ENCODE measurements around the gene TRIM44. TPM values are rescaled to one million over a fixed set of nuclear protein-coding genes. Genes with fewer than 3 reads are reported as not detected.

Gene TRIM44
- total and polyA plus RNA-seq, 8 donors, result 5.1 to 65.3 (median 19.1) TPM

GRCh38 chr11:35619855-35620640 lies 42.5 kb upstream of the TRIM44 start:
- H3K36me3 ChIP-seq, result no peaks in the 10 kb centered on the region
- H3K4me1 ChIP-seq, result peaks cover 17 to 49% (median 38%) of the 10 kb centered on the region in 4 donors
- intact Hi-C loops (cut with DNase I; ENCODE audit: low total_unique reads), result loop anchor here (5.0 to 10.0 kb wide), 3 partner anchors 195 to 647 kb away; no protein-coding TSS in a partner anchor
- 6 to 9% (median 8%) methylated on average over 26 to 33 of the region's 33 CpGs for WGBS, 5 donors
- H3K4me3 ChIP-seq, result peak overlapping the region; percentile 60 to 77 (median 63)
- H3K9me3 ChIP-seq, result no peaks in the 10 kb centered on the region
- no peak for TF ChIP-seq POLR2AphosphoS5 (IDR thresholded peaks at IDR 0.05)
- TF ChIP-seq EP300 (IDR thresholded peaks at IDR 0.05), result no peak
- TF ChIP-seq POLR2A (IDR thresholded peaks at IDR 0.05), result no peak
- TF ChIP-seq, protein P1, sequence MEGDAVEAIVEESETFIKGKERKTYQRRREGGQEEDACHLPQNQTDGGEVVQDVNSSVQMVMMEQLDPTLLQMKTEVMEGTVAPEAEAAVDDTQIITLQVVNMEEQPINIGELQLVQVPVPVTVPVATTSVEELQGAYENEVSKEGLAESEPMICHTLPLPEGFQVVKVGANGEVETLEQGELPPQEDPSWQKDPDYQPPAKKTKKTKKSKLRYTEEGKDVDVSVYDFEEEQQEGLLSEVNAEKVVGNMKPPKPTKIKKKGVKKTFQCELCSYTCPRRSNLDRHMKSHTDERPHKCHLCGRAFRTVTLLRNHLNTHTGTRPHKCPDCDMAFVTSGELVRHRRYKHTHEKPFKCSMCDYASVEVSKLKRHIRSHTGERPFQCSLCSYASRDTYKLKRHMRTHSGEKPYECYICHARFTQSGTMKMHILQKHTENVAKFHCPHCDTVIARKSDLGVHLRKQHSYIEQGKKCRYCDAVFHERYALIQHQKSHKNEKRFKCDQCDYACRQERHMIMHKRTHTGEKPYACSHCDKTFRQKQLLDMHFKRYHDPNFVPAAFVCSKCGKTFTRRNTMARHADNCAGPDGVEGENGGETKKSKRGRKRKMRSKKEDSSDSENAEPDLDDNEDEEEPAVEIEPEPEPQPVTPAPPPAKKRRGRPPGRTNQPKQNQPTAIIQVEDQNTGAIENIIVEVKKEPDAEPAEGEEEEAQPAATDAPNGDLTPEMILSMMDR (IDR thresholded peaks at IDR 0.05), result no peak
- peaks cover 0 to 81% (median 49%) of the 10 kb centered on the region in 3 donors for H3K27me3 ChIP-seq
- H3K27ac ChIP-seq, result peak overlapping the region in 2 of 5 donors; percentile 80 to 86
- peak in 1 of 2 donors; percentile 62 for DNase-seq

GRCh38 chr11:35620795-35621194 lies 41.8 kb upstream of the TRIM44 start:
- H3K4me3 ChIP-seq, result no peak overlapping the region
- DNase-seq, result no peak
- H3K36me3 ChIP-seq, result no peaks in the 10 kb centered on the region
- WGBS, 5 donors, result 48 to 60% (median 57%) methylated on average over 2 of the region's 2 CpGs
- intact Hi-C loops (cut with DNase I; ENCODE audit: low total_unique reads), result no loop called here
- H3K9me3 ChIP-seq, result no peaks in the 10 kb centered on the region
- H3K27ac ChIP-seq, result no peak overlapping the region
- H3K27me3 ChIP-seq, result peaks cover 0 to 82% (median 49%) of the 10 kb centered on the region in 3 donors
- H3K4me1 ChIP-seq, result peaks cover 17 to 49% (median 38%) of the 10 kb centered on the region in 4 donors
- TF ChIP-seq POLR2A (IDR thresholded peaks at IDR 0.05) (no peak), POLR2AphosphoS5 (IDR thresholded peaks at IDR 0.05) (no peak), EP300 (IDR thresholded peaks at IDR 0.05) (no peak)
- TF ChIP-seq, protein P1 (IDR thresholded peaks at IDR 0.05), result no peak

DNA sequence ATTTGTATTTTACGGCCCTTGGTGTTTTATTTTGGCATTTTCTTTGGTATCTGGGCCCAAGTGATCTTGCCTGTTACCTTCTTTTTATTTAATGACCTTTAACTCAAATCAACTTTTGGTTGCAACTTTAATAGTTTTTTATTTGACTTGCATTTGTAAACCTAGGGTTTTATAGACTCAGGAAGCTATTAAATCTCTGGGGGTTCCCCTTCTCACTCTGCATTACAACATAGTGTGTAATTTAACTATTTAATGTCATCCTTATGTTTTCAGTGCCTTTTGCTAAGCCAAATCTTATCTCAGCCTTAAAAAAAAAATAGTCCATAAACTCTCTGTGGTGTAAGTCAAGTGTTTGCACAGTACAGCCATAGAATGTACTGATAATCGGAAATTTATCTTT lies 41.0 kb upstream of the TRIM44 start:
- peaks cover 17 to 48% (median 37%) of the 10 kb centered on the region in 4 donors for H3K4me1 ChIP-seq
- TF ChIP-seq EP300 (IDR thresholded peaks at IDR 0.05), result no peak
- no peak for TF ChIP-seq POLR2A (IDR thresholded peaks at IDR 0.05)
- TF ChIP-seq, protein P1 (IDR thresholded peaks at IDR 0.05), result no peak
- TF ChIP-seq POLR2AphosphoS5 (IDR thresholded peaks at IDR 0.05), result no peak
- H3K27ac ChIP-seq, result no peak overlapping the region
- H3K36me3 ChIP-seq, result no peaks in the 10 kb centered on the region
- no peak for DNase-seq
- no peaks in the 10 kb centered on the region for H3K9me3 ChIP-seq
- intact Hi-C loops (cut with DNase I; ENCODE audit: low total_unique reads), result no loop called here
- WGBS, 5 donors, result 27 to 51% (median 39%) methylated on average over 2 of the region's 2 CpGs
- peaks cover 0 to 87% (median 49%) of the 10 kb centered on the region in 3 donors for H3K27me3 ChIP-seq
- H3K4me3 ChIP-seq, result no peak overlapping the region

DNA sequence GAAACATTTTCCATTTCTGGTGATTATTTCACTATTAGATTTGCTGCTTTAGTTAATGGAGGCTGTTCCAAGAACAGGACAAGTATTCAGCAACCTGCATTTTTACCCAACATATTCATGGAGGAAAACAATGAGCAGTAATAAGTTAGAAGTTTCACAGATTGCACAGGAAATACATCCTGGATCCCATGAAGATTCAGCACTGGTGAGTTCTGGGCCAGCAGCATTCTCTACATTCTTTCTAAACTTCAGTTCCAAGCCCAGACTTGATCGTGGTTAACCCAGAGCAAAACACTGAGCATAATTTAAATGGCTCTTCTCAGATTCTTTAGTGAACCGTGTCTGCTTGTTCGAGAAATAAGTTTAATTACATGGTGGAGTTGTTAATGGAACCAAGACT lies 40.5 kb upstream of the TRIM44 start:
- TF ChIP-seq, protein P1 (IDR thresholded peaks at IDR 0.05), result no peak
- H3K36me3 ChIP-seq, result no peaks in the 10 kb centered on the region
- DNase-seq, result peak in 1 of 2 donors; percentile 50
- H3K9me3 ChIP-seq, result no peaks in the 10 kb centered on the region
- no peak overlapping the region for H3K27ac ChIP-seq
- H3K4me1 ChIP-seq, result peaks cover 17 to 48% (median 37%) of the 10 kb centered on the region in 4 donors
- intact Hi-C loops (cut with DNase I; ENCODE audit: low total_unique reads), result no loop called here
- H3K4me3 ChIP-seq, result no peak overlapping the region
- peaks cover 0 to 90% (median 49%) of the 10 kb centered on the region in 3 donors for H3K27me3 ChIP-seq
- 45 to 53% (median 49%) methylated on average over 3 of the region's 3 CpGs for WGBS, 5 donors
